CD4-positive, alpha-beta T cell treated with Interleukin-12 subunit alpha and Interleukin-12 subunit beta, for 1 hour (primary cell): ENCODE measurements around the gene MAST4.

Source experiments
- DNase-seq: peaks from one replicate; pipeline ENCODE4 v3.0.0-alpha.2; 2020

MAST4 gene

GRCh38 chr5:66606713-66607112, 10.5 kb downstream of the MAST4 start:
- no peak for DNase-seq

GRCh38 chr5:66608501-66608900, 12.3 kb downstream of the MAST4 start:
- DNase-seq = no peak

GRCh38 chr5:66609615-66610014, 13.4 kb downstream of the MAST4 start:
- DNase-seq = no peak

- no peak for DNase-seq
Observed at GRCh38 chr5:66612226-66612625, 16.0 kb downstream of the MAST4 start.

- DNase-seq = no peak
Observed at GRCh38 chr5:66615136-66615535, 18.9 kb downstream of the MAST4 start.

GRCh38 chr5:66615894-66616293, 19.7 kb downstream of the MAST4 start:
- no peak for DNase-seq

GRCh38 chr5:66616520-66617225, 20.5 kb downstream of the MAST4 start:
- no peak for DNase-seq

- DNase-seq = no peak
Observed at GRCh38 chr5:66617226-66617861, 21.2 kb downstream of the MAST4 start.

- no peak for DNase-seq
Observed at GRCh38 chr5:66617991-66618768, 22.0 kb downstream of the MAST4 start.

- no peak for DNase-seq
Observed at GRCh38 chr5:66620711-66621110, 24.5 kb downstream of the MAST4 start.

- no peak for DNase-seq
Observed at GRCh38 chr5:66621146-66621545, 25.0 kb downstream of the MAST4 start.

- DNase-seq = no peak
Observed at GRCh38 chr5:66621736-66622135, 25.5 kb downstream of the MAST4 start.

GRCh38 chr5:66628561-66628960, 32.4 kb downstream of the MAST4 start:
- no peak for DNase-seq

- no peak for DNase-seq
Observed at GRCh38 chr5:66629446-66629845, 33.3 kb downstream of the MAST4 start.

GRCh38 chr5:66633754-66634153, 37.6 kb downstream of the MAST4 start:
- DNase-seq = no peak

- no peak for DNase-seq
Observed at GRCh38 chr5:66634601-66635000, 38.4 kb downstream of the MAST4 start.

GRCh38 chr5:66637994-66638393, 41.8 kb downstream of the MAST4 start:
- DNase-seq = no peak

GRCh38 chr5:66639037-66639436, 42.8 kb downstream of the MAST4 start:
- no peak for DNase-seq

GRCh38 chr5:66642538-66642937, 46.3 kb downstream of the MAST4 start:
- DNase-seq = no peak

GRCh38 chr5:66643387-66643786, 47.2 kb downstream of the MAST4 start:
- DNase-seq = no peak

GRCh38 chr5:66644111-66644510, 47.9 kb downstream of the MAST4 start:
- no peak for DNase-seq

GRCh38 chr5:66645039-66645438, 48.8 kb downstream of the MAST4 start:
- no peak for DNase-seq

GRCh38 chr5:66646570-66646969, 50.4 kb downstream of the MAST4 start:
- no peak for DNase-seq
